NT2/D1 (cell line): ENCODE measurements around the gene ANXA11.

Source experiments
- SUZ12 ChIP-seq: IDR thresholded peaks from 2 replicates; pipeline ENCODE4 v1.6.1; 2011; ENCODE audit not compliant: insufficient read length, insufficient read depth; ENCODE audit errors: extremely low read depth
- YY1 ChIP-seq: IDR thresholded peaks from 2 replicates; pipeline ENCODE4 v1.6.1; 2011; ENCODE audit not compliant: insufficient read length, insufficient read depth
- ZNF274 ChIP-seq: IDR thresholded peaks from 2 replicates; pipeline ENCODE4 v1.6.1; 2011; ENCODE audit warnings: mild to moderate bottlenecking, low read depth, low read length

GRCh38 chr10:80136134-80136571 lies 69.2 kb downstream of the ANXA11 start:
- TF ChIP-seq YY1 = no peak
- TF ChIP-seq ZNF274 = no peak
- TF ChIP-seq SUZ12 = no peak
